Cardiac muscle cell (in vitro differentiated cells and primary cell): ENCODE measurements around the gene TTC24. TPM values are rescaled to one million over a fixed set of nuclear protein-coding genes. Genes with fewer than 3 reads are reported as not detected.

Source experiments
- DNase-seq, 2 donors: peaks; one replicate each; pipeline versions ENCODE4 v3.0.0 to v3.0.0-alpha.2; 2010 to 2017; ENCODE audit warnings: low read depth in 1 of 2, low spot score in 1 of 2
- H3K27ac ChIP-seq: fragments of 200-600 bp; sonication (generic); 2 replicates; pipeline ENCODE4 v1.5.1; 2016
- H3K27me3 ChIP-seq: fragments of 200-600 bp; sonication (generic); 2 replicates; pipeline ENCODE4 v1.6.0; 2016; ENCODE audit warnings: control low read depth
- H3K36me3 ChIP-seq: fragments of 200-600 bp; sonication (generic); 2 replicates; pipeline ENCODE4 v1.5.1; 2016; ENCODE audit warnings: control low read depth
- H3K4me1 ChIP-seq: fragments of 200-600 bp; sonication (generic); 2 replicates; pipeline ENCODE4 v1.8.1; 2017; ENCODE audit warnings: low read depth, mild to moderate bottlenecking, mixed run types
- H3K4me3 ChIP-seq: fragments of 200-600 bp; sonication (generic); 2 replicates; pipeline ENCODE4 v1.5.1; 2016; ENCODE audit warnings: mild to moderate bottlenecking
- H3K9me3 ChIP-seq: fragments of 200-600 bp; sonication (generic); 2 replicates; pipeline ENCODE4 v1.5.1; 2017; ENCODE audit warnings: low read depth, mild to moderate bottlenecking, control low read depth
- polyA plus RNA-seq: library from polyadenylated mRNA; unstranded; fragments of >200 nt; fragmentation: Nextera tagmentation; extraction: Ambion mirVana; gene quantifications from 2 replicates; pipeline ENCODE4 v1.2.1, GENCODE V29; 2016
- total RNA-seq: library from RNA; depleted of rRNA; stranded (reverse); fragments of >200 nt; gene quantifications from 2 replicates; pipeline ENCODE4 v1.2.3, GENCODE V29; 2016
- TF ChIP-seq, protein P1 (sequence below): IDR thresholded peaks from 2 replicates; pipeline ENCODE4 v1.5.1; 2012; ENCODE audit warnings: low read depth, mild to moderate bottlenecking, low read length

TTC24 gene
- total and polyA plus RNA-seq, 2 experiments from 2014 or later, result 0.15 TPM; not detected in 1

DNA sequence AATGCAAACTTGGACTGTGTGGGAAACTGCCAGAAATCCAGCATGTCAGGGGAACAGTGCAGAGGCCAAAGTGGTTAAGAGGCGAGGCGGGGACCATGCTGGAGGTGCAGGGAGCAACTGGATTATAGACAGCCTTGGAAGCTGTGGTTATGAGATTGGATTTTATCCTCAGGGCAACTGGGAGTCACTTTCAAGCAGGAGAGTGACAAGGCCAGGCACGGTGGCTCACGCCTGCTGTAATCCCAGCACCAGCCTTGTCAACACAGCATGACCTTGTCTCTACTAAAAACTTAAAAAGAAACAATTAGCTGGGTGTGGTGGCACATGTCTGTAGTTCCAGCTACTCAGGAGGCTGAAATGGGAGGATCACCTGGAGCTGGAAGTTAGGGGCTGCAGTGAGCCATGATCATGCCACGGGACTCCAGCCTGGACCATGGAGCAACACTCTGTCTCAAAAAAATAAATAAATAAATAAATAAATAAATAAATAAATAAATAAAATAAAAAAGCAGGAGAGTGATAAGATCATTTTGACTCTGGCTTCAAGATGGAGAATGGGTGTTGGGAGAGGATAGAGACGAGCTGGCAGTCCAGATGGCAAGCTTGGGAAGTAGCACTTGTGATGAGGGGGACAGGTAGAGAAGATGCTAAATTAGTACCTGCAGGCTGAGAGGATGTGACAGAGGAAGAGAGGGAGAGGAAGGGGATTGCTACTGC is 43.2 kb downstream of the TTC24 start:
- no peaks in the 10 kb centered on the region for H3K36me3 ChIP-seq
- H3K4me3 ChIP-seq, result no peak overlapping the region
- H3K27me3 ChIP-seq, result peaks cover 76% of the 10 kb centered on the region
- no peak for DNase-seq
- peaks cover 4% of the 10 kb centered on the region for H3K4me1 ChIP-seq
- TF ChIP-seq, protein P1, sequence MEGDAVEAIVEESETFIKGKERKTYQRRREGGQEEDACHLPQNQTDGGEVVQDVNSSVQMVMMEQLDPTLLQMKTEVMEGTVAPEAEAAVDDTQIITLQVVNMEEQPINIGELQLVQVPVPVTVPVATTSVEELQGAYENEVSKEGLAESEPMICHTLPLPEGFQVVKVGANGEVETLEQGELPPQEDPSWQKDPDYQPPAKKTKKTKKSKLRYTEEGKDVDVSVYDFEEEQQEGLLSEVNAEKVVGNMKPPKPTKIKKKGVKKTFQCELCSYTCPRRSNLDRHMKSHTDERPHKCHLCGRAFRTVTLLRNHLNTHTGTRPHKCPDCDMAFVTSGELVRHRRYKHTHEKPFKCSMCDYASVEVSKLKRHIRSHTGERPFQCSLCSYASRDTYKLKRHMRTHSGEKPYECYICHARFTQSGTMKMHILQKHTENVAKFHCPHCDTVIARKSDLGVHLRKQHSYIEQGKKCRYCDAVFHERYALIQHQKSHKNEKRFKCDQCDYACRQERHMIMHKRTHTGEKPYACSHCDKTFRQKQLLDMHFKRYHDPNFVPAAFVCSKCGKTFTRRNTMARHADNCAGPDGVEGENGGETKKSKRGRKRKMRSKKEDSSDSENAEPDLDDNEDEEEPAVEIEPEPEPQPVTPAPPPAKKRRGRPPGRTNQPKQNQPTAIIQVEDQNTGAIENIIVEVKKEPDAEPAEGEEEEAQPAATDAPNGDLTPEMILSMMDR, result no peak
- H3K9me3 ChIP-seq, result no peaks in the 10 kb centered on the region
- no peak overlapping the region for H3K27ac ChIP-seq

DNA sequence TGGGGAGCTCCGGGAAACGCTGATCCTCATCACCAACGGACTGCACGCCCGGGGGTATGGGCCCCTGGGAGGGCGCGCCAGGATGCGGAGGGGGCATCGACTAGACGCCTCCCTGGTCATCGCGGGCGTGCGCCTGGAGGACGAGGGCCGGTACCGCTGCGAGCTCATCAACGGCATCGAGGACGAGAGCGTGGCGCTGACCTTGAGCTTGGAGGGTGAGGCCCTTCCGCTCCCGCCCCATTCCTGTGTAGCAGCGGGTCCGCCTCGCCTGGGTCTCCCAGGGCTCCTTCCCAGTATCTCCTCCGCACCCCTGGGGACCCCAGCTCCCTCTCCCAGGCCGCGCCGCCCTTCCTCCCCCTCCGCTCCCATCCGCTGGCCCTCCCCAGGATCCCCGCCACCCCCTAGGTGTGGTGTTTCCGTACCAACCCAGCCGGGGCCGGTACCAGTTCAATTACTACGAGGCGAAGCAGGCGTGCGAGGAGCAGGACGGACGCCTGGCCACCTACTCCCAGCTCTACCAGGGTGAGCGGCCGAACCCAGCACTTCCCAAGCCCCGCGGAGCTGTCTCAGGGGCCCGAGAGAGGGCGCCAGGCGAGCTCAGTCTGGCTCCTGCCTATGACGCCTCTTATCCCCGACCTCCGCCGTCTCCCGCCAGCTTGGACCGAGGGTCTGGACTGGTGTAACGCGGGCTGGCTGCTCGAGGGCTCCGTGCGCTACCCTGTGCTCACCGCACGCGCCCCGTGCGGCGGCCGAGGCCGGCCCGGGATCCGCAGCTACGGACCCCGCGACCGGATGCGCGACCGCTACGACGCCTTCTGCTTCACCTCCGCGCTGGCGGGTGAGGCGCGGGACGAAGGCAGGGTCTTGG is 44.7 kb downstream of the TTC24 start:
- Histone ChIP-seq H3K27ac (no peak overlapping the region), H3K9me3 (no peaks in the 10 kb centered on the region), H3K36me3 (no peaks in the 10 kb centered on the region), H3K27me3 (peaks cover 76% of the 10 kb centered on the region), H3K4me1 (peaks cover 4% of the 10 kb centered on the region), H3K4me3 (peak overlapping the region; percentile 25)
- TF ChIP-seq, protein P1, result peak; percentile 49
- peak; percentile 59 to 84 for DNase-seq

DNA sequence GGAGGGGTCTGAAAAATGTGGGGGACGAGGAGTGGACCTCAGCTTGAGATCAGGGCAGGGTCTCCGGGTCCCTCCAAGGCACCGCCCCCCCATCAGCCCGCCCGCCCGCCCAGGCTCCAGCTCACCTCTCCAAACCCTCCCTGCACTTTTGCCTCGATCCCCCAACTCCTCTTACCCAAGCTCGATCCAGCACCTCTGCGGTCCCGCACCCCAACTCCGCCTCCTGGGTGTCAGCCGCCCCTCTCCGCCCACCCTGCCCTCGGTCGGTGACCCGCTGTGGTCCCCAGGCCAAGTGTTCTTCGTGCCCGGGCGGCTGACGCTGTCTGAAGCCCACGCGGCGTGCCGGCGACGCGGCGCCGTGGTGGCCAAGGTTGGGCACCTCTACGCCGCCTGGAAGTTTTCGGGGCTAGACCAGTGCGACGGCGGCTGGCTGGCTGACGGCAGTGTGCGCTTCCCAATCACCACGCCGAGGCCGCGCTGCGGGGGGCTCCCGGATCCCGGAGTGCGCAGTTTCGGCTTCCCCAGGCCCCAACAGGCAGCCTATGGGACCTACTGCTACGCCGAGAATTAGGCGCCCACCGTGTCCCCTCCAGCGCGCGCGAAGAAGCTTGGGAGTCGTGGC is 45.4 kb downstream of the TTC24 start:
- peaks cover 70% of the 10 kb centered on the region for H3K27me3 ChIP-seq
- TF ChIP-seq, protein P1, result no peak
- DNase-seq, result no peak
- H3K9me3 ChIP-seq, result no peaks in the 10 kb centered on the region
- H3K4me1 ChIP-seq, result peaks cover 4% of the 10 kb centered on the region
- peak overlapping the region; percentile 25 for H3K4me3 ChIP-seq
- no peak overlapping the region for H3K27ac ChIP-seq
- no peaks in the 10 kb centered on the region for H3K36me3 ChIP-seq

DNA sequence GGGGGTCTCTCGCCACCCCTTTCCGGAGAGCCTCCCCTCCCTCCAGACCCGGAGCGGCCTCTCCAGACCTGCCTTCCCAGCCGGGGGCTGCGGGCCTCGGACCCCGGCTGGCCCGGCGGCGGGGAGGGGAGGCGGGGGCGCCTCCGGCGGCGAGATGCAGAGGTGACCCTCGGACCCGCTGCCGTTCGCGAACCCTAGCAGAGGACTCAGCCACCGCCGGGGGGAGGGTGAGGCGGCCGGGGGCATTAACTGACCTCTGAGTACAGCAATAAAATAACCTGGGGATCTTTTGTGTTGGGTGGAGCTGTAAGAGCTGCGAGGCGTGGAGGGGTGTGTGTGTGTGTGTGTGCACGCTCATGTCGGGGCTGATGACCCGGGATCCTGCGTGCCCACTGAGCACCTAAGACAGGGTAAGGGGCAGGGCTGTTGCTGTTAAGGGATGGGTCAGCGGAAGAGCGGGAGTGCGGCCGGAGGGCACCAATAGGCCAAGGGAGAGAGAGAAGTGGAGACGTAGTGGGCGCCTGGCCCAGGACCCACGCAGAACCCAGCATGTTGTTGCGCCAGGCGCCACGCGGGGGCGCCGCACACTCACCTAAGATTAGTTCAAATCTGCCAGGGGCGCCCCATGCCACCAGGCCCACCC is 46.0 kb downstream of the TTC24 start:
- peaks cover 69% of the 10 kb centered on the region for H3K27me3 ChIP-seq
- H3K4me1 ChIP-seq, result peaks cover 4% of the 10 kb centered on the region
- TF ChIP-seq, protein P1, result peak; percentile 90
- peak overlapping the region; percentile 25 for H3K4me3 ChIP-seq
- no peaks in the 10 kb centered on the region for H3K36me3 ChIP-seq
- no peaks in the 10 kb centered on the region for H3K9me3 ChIP-seq
- DNase-seq, result peak; percentile 63 to 76
- no peak overlapping the region for H3K27ac ChIP-seq

DNA sequence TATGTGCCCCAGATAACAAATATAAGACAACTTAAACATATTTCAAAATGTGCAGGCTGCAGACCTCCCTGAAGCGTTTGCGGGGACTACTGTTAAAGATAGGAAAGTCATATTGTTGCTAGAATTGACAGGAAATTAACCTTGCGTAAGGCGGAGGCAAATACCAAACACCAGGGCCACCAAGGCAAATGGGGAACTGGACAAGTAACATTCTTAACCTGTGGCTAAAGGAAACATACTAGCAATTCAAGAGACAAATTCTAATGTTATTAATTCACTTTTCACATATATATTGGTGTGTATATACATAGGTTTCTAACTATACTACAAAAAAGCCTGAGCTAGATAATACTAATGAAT is 46.5 kb downstream of the TTC24 start:
- H3K4me3 ChIP-seq, result no peak overlapping the region
- no peak overlapping the region for H3K27ac ChIP-seq
- TF ChIP-seq, protein P1, result no peak
- H3K36me3 ChIP-seq, result no peaks in the 10 kb centered on the region
- DNase-seq, result no peak
- peaks cover 69% of the 10 kb centered on the region for H3K27me3 ChIP-seq
- peaks cover 4% of the 10 kb centered on the region for H3K4me1 ChIP-seq
- no peaks in the 10 kb centered on the region for H3K9me3 ChIP-seq
